Measurements from ENCODE around the gene SMYD3. TPM values are rescaled to one million over a fixed set of nuclear protein-coding genes. Genes with fewer than 3 reads are reported as not detected.

SMYD3 gene
- total and polyA plus RNA-seq, 2 donors (not counting 1 experiment from before 2014, with no cell fraction given), result 9.7 to 37.2 TPM

DNA sequence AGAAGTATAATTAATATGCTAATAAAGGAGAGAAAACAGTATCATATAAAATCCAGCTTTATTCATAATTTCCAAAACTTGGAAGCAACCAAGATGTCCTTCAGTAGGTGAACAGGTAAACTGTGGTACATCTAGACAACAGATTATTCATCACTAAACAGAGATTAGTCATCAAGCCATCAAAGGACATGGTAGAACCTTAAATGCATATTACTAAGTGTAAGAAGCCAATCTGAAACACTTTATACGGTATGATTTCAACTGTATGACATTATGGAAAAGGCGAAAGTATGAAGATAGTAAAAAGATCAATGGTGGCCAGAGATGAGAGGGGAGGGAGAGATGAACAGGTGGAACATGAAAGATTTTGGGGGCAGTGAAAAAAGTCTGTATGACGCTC lies 541.7 kb downstream of the SMYD3 start:
- no peak for ATAC-seq (ENCODE audit: low read depth)
- TF ChIP-seq, protein P1, sequence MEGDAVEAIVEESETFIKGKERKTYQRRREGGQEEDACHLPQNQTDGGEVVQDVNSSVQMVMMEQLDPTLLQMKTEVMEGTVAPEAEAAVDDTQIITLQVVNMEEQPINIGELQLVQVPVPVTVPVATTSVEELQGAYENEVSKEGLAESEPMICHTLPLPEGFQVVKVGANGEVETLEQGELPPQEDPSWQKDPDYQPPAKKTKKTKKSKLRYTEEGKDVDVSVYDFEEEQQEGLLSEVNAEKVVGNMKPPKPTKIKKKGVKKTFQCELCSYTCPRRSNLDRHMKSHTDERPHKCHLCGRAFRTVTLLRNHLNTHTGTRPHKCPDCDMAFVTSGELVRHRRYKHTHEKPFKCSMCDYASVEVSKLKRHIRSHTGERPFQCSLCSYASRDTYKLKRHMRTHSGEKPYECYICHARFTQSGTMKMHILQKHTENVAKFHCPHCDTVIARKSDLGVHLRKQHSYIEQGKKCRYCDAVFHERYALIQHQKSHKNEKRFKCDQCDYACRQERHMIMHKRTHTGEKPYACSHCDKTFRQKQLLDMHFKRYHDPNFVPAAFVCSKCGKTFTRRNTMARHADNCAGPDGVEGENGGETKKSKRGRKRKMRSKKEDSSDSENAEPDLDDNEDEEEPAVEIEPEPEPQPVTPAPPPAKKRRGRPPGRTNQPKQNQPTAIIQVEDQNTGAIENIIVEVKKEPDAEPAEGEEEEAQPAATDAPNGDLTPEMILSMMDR (IDR thresholded peaks at IDR 0.05), result no peak
- TF ChIP-seq EZH2 (IDR thresholded peaks at IDR 0.05; ENCODE audit: borderline replicate concordance, insufficient read depth, low read depth, low read length, poor library complexity, severe bottlenecking), result no peak
- H3K27me3 ChIP-seq (replicated peaks in 1 of 4; ENCODE audit: control extremely low read depth in 1 of 4, control insufficient read depth in 3 of 4, insufficient read depth in 4 of 4, low read length in 3 of 4), result no peaks in the 10 kb centered on the region
- ChIA-PET CTCF (no interaction called here), POLR2A (no interaction called here)
- H3K4me3 Mint-ChIP-seq, result no peak overlapping the region
- no peaks in the 10 kb centered on the region for H3K36me3 ChIP-seq (replicated peaks in 1 of 2; ENCODE audit: control extremely low read depth in 1 of 2, control insufficient read depth in 1 of 2, extremely low read depth in 1 of 2, insufficient read depth in 2 of 2, low read length in 1 of 2)
- no peak overlapping the region for H3K27ac ChIP-seq (ENCODE audit: low read length in 2 of 2)
- no peaks in the 10 kb centered on the region for H3K4me1 ChIP-seq (ENCODE audit: control insufficient read depth in 2 of 2, insufficient read depth in 2 of 2, low read length in 2 of 2)
- H3K4me2 ChIP-seq (replicated peaks; ENCODE audit: low read depth, low read length, poor library complexity, severe bottlenecking), result no peak overlapping the region
- no peaks in the 10 kb centered on the region for H3K79me2 ChIP-seq (ENCODE audit: control insufficient read depth, insufficient read depth, low read length)
- WGBS (ENCODE audit: insufficient coverage), result 100% methylated on average over 3 of the region's 3 CpGs
- H3K9me3 Mint-ChIP-seq (ENCODE audit: insufficient read depth), result no peaks in the 10 kb centered on the region
- no peaks in the 10 kb centered on the region for H3K4me1 Mint-ChIP-seq
- no peak overlapping the region for H2AFZ ChIP-seq (ENCODE audit: insufficient read depth, low read depth, low read length, poor library complexity, severe bottlenecking)
- no peak overlapping the region for H3K9ac ChIP-seq (ENCODE audit: low read length)
- no peaks in the 10 kb centered on the region for H4K20me1 ChIP-seq (ENCODE audit: control insufficient read depth, insufficient read depth, low read length, poor library complexity, severe bottlenecking)
- H3K4me3 ChIP-seq (ENCODE audit: control extremely low read depth in 1 of 5, extremely low read depth in 1 of 5, insufficient read depth in 1 of 5, low read depth in 2 of 5, low read length in 4 of 5), result no peak overlapping the region
- H3K27me3 Mint-ChIP-seq, result no peaks in the 10 kb centered on the region
- no peak overlapping the region for H3K27ac Mint-ChIP-seq
- no peaks in the 10 kb centered on the region for H3K9me3 ChIP-seq (ENCODE audit: control extremely low read depth in 1 of 3, control insufficient read depth in 2 of 3, insufficient read depth in 1 of 3, low read length in 2 of 3)
- no peak for DNase-seq
- intact Hi-C loops (cut with micrococcal nuclease), result no loop called here

DNA sequence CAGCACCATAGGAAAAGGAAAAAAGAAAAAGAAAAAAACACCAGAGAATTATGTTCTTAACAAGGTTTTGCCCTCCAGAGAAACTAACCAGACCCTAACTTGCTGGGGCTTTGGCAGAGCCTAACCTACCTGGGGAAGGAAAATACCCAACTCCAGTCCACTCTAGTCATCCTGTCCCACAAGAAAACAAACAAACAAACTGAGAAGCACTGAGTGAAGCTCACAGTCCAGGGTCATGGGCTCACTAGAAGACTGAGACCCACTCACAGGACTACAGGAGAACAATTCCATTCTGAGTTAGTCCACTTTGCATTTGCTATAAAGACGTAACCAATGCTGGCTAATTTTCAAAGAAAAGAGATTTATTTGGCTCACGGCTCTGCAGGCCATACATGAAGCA lies 543.4 kb downstream of the SMYD3 start:
- Mint-ChIP-seq H3K27ac (no peak overlapping the region), H3K27me3 (no peaks in the 10 kb centered on the region), H3K4me1 (no peaks in the 10 kb centered on the region), H3K9me3 (ENCODE audit: insufficient read depth) (no peaks in the 10 kb centered on the region), H3K4me3 (no peak overlapping the region)
- Histone ChIP-seq H3K4me2 (replicated peaks; ENCODE audit: low read depth, low read length, poor library complexity, severe bottlenecking) (no peak overlapping the region), H3K36me3 (replicated peaks in 1 of 2; ENCODE audit: control extremely low read depth in 1 of 2, control insufficient read depth in 1 of 2, extremely low read depth in 1 of 2, insufficient read depth in 2 of 2, low read length in 1 of 2) (no peaks in the 10 kb centered on the region), H3K4me1 (ENCODE audit: control insufficient read depth in 2 of 2, insufficient read depth in 2 of 2, low read length in 2 of 2) (no peaks in the 10 kb centered on the region), H3K4me3 (ENCODE audit: control extremely low read depth in 1 of 5, extremely low read depth in 1 of 5, insufficient read depth in 1 of 5, low read depth in 2 of 5, low read length in 4 of 5) (no peak overlapping the region), H4K20me1 (ENCODE audit: control insufficient read depth, insufficient read depth, low read length, poor library complexity, severe bottlenecking) (no peaks in the 10 kb centered on the region), H3K27ac (ENCODE audit: low read length in 2 of 2) (no peak overlapping the region), H3K27me3 (replicated peaks in 1 of 4; ENCODE audit: control extremely low read depth in 1 of 4, control insufficient read depth in 3 of 4, insufficient read depth in 4 of 4, low read length in 3 of 4) (no peaks in the 10 kb centered on the region), H3K9me3 (ENCODE audit: control extremely low read depth in 1 of 3, control insufficient read depth in 2 of 3, insufficient read depth in 1 of 3, low read length in 2 of 3) (no peaks in the 10 kb centered on the region), H2AFZ (ENCODE audit: insufficient read depth, low read depth, low read length, poor library complexity, severe bottlenecking) (no peak overlapping the region), H3K79me2 (ENCODE audit: control insufficient read depth, insufficient read depth, low read length) (no peaks in the 10 kb centered on the region), H3K9ac (ENCODE audit: low read length) (no peak overlapping the region)
- intact Hi-C loops (cut with micrococcal nuclease), result no loop called here
- CTCF ChIA-PET, result no interaction called here
- WGBS (ENCODE audit: insufficient coverage), result 95% methylated on average over 2 of the region's 2 CpGs
- DNase-seq (no peak), ATAC-seq (ENCODE audit: low read depth) (no peak)
- TF ChIP-seq EZH2 (IDR thresholded peaks at IDR 0.05; ENCODE audit: borderline replicate concordance, insufficient read depth, low read depth, low read length, poor library complexity, severe bottlenecking), result no peak
- TF ChIP-seq, protein P1 (IDR thresholded peaks at IDR 0.05), result no peak
- POLR2A ChIA-PET, result no interaction called here
